ENCODE measurements around the gene ALDH5A1. TPM values are rescaled to one million over a fixed set of nuclear protein-coding genes. Genes with fewer than 3 reads are reported as not detected.

The ALDH5A1 gene
- total RNA-seq, 1 donor from 2014 or later: 0.64 TPM

DNA sequence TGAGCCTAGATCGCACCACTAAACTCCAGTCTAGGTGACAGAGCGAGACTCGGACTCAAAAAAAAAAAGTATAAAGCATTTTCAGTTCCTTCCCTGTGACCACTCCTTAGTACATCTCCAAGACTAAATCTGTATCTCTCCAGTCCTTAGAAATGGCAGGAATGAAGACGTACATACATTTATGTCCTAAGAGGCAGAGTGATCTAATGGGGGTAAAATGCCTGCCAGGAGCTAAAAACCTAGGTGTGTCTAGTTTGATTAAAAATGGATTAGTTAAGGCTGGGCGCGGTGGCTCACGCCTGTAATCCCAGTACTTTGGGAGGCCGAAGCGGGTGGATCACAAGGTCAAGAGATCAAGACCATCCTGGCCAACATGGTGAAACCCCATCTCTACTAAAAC lies 70.4 kb downstream of the ALDH5A1 start:
- DNase-seq (ENCODE audit: low read depth in 2 of 2): no peak

DNA sequence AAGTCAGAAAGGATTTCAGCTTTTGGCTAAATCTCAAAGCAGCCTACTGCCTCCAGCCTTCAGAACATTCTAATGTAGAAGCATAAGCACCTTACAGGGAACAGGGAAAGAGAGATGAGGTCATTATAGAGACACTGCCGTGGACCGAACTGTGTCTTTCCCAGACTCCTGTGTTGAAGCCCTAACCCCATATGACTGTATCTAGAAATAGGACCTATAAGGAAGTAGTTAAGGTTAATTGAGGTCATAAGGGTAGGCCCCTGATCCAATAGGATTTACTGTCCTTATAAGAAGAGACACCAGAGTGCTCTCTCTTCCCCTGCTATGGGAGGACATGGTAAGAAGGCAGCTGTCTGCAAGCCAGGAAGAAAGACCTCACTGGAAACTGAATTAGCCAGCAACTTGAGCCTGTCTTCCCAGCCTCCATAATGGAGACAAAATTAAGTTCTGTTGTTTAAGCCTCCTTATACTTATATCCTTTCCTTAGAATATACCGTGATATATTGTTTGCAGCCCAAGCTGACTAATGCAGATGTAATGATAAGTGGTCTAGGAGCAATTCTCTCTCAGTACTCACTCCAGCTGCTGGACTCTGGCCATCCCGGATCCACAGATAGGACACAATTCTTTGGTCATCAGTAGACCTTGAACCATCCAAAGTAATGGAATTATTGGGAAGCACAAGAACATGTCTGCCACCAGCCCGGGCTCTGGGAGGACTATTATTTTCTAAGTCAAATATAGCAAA lies 71.4 kb downstream of the ALDH5A1 start:
- no peak for DNase-seq (ENCODE audit: low read depth in 2 of 2)

DNA sequence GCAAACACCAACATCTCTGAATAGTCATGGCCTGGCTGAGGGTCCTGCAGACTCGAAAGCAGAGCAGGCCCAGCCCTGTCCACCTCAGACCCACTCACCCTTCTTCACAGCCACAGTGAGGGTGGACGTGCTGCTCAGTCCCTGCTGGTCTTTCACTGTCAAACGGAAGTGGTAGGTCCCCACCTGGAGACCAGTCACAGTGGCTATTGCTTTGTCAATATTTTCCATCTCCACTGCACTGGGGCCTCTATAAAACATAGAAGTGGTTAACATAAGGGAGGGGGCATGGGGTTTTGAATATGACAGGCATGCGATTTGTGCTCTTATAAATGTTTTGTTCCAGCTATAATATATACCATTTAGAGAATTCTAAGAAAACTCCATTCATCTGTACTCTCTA lies 73.9 kb downstream of the ALDH5A1 start:
- DNase-seq (ENCODE audit: low read depth in 2 of 2): no peak

DNA sequence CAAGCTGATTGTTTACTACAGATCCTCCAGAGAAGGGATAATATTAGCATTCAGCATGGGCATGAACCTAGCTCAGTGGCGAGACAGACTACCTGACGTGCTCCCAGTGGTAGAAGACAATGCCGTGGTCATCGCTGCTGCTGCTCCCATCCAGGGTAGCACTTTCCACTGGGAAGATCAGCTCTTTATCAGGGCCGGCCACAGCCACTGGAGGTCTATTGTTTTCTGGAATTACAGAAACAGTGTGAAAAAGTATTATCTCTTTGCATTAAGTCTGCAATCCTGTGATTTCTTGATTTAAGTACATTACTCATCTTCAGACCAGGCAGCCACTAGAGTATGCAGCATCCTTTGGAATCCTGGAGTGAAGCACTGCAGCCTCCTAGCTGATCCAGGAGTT lies 75.0 kb downstream of the ALDH5A1 start:
- DNase-seq (ENCODE audit: low read depth in 2 of 2): no peak

DNA sequence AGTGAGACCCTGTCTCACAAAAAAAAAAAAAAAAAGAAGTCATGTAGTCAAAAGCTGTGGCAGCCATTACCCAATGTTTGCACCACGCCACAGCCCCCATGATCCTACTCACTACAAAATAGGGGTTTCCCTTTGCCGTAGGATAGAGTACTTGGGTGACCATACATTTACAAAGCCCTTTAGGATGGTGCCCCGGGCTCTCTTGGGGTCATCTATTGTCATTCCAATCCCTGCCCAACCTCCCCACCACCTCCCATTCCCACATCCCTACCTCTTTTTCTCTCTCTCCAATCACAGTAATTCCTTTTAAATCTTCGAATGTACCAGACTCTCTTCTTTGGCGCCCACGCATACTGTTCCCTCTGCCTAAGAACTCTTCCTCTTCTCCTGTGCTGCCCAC lies 76.6 kb downstream of the ALDH5A1 start:
- no peak for DNase-seq (ENCODE audit: low read depth in 2 of 2)

DNA sequence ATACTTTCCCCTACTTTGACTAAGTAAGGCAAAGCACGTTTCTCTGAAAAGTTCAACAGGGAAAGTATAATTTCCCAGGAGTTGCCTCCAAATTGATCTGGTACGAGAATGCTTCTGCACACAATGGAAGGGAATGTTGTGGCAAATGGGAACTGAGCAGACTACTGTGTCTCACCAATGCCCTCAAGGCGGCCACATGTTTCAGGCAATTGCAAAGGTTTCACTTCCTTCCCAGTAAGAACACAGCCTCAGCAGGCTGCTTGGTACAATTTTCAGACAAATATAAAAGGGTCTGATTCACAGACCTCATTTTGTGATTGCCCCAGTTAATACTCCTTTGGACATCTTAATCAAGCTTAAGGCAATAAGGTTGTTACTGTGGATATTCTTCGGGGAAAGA lies 80.0 kb downstream of the ALDH5A1 start:
- no peak for DNase-seq (ENCODE audit: low read depth in 2 of 2)

DNA sequence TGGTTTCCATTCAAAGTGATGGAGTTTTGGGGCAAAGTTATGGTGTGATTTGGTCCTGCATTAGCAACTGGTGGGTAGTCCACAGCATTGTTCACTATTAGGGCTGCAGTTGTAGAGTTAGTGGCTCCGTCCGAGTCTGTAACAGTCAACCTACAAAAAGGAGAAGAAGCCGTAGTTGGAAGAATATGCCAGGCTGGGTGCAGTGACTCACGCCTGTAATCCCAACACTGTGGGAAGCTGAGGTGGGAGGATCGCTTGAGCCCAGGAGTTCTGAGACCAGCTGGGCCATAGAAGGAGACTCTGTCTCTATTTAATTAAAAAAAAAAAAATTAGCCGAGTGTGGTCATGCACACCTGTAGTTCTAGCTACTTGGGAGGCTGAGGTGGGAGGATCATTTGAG lies 81.7 kb downstream of the ALDH5A1 start:
- DNase-seq (ENCODE audit: low read depth in 2 of 2): no peak

DNA sequence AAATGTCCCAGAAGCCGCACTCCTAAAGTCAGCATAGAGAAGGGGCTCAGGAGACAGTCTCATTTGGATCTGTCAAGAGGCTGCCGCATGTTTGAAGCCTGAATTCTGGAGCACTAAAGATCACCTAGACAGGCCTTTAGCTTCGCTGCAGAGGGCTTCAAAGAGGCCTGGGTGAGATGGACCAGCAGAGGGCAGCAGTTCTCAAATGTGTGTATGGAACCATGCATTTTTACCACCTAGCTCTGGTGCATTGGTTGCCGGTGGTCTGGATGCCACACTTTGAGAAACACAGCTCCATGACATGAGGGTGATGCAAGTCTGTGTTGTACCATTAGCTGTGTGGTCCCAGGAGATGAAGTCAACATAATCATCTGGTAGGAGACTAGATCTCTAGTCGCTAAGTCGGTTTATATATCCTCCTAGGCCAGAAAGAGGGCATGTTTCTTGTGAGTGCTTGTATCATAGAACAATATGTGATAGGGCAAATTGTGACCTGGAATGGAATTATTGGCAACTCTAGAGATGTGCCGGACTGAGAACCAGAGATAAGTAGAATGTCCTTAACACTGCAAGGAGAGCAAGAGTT lies 86.4 kb downstream of the ALDH5A1 start:
- peak; percentile 47 to 67 for DNase-seq (ENCODE audit: low read depth in 2 of 2)

DNA sequence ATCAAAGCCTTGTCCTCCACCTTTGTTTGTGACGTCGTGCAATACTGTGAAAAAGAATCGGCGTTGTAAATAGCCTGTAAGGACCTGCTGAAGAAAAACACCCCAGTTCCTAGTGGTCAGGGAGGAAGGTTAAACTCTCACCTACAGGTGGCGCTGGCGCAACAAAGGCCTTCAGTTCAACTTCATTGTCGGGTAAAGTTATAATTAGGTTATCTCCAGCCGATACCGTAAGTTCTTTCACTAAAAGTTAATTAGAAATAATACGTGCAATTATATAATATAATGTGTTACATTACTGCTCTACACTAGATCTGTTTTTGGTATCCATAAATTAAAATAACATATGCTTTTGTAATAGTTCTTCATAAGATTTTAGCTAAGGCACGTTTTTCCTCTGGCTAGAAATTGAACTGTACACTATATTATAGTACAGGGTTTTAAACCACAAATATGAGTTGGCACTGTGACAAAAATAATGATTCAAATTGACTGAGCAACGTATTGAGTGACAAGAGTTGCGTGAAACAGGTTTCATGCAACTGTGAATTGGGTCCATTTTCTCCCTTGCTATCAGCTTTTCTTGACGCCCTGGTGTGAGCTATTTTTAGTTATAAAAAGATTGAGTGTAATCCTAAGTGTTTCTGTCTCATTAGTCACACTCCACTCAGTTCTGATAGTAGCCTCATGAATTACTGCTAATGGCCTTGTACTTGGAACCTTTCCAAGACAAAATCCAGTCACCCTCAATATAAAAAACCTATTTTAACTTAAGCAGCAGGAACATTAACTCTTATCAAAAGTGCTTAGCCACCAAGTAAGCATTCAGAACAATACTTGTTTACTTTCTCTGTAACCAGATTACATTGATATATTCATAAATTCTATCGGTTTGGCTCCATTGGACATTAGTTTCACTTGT lies 89.0 kb downstream of the ALDH5A1 start:
- DNase-seq (ENCODE audit: low read depth in 2 of 2): peak; percentile 25 to 66

DNA sequence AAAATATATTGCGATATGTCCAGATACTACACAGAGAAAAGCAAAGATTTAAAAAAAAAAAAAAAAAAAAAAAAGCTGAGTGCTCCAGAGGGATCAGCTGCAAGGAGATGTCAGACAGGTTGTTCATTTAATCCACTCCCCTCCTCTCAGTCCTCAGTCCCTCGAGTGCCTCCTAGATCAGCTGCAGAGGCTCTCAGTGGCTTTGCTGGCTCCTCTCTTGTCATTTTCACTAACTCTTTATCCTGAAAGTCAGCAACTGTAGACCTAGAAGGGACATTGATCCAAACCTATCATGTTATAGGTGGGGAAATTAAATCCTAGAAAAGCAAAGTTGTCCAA lies 89.6 kb downstream of the ALDH5A1 start:
- DNase-seq (ENCODE audit: low read depth in 2 of 2): no peak

Other genes with a start within 250 kb of the ALDH5A1 start
- gene DCDC2, start 136.9 kb upstream of the ALDH5A1 start, total RNA-seq: under 0.01 TPM in 1 of 2 replicates, not detected in the other
- gene MRS2, start 92.0 kb upstream of the ALDH5A1 start, total RNA-seq: 8.0 and 16.2 TPM in 2 replicates
- gene GPLD1, start 5.4 kb upstream of the ALDH5A1 start, total RNA-seq: 0.13 and 0.25 TPM in 2 replicates
- gene KIAA0319, start 151.2 kb downstream of the ALDH5A1 start, total RNA-seq: under 0.01 TPM in 1 of 2 replicates, not detected in the other
- gene TDP2, start 171.9 kb downstream of the ALDH5A1 start, total RNA-seq: 18.0 and 20.0 TPM in 2 replicates
- gene ACOT13, start 172.1 kb downstream of the ALDH5A1 start, total RNA-seq: 3.7 and 4.4 TPM in 2 replicates
- gene C6orf62, start 224.2 kb downstream of the ALDH5A1 start, total RNA-seq: 103 and 104 TPM in 2 replicates

Measured in dermis microvascular lymphatic vessel endothelial cell (primary cell).